Coronary artery (tissue), 2 donors: Measurements from ENCODE around the gene ATP5PD.

Experiments used
- DNase-seq: peaks from one replicate; pipeline ENCODE4 v3.0.0-alpha.2; 2017; ENCODE audit warnings: low spot score
- H3K27ac ChIP-seq, 2 donors: fragments of 200-600 bp; sonication (generic); one replicate each; pipeline ENCODE4 v1.5.1; 2016 to 2019
- H3K4me3 ChIP-seq: fragments of 200-600 bp; sonication (generic); 2 replicates; pipeline ENCODE4 v1.5.1; 2016; ENCODE audit warnings: mild to moderate bottlenecking, moderate library complexity
- CTCF ChIP-seq: fragments of 200-600 bp; sonication (generic); IDR thresholded peaks from one replicate; pipeline ENCODE4 v1.5.1; 2019; ENCODE audit warnings: antibody characterized with exemption

ATP5PD gene

GRCh38 chr17:74998783-74999182 is 48.0 kb downstream of the ATP5PD start:
- Histone ChIP-seq H3K4me3 (no peak overlapping the region), H3K27ac (no peak overlapping the region)
- no peak for TF ChIP-seq CTCF
- no peak for DNase-seq

- no peak for TF ChIP-seq CTCF
- no peak for DNase-seq
- no peak overlapping the region for H3K27ac ChIP-seq
Observed at GRCh38 chr17:74995847-74996246, 50.9 kb downstream of the ATP5PD start.

GRCh38 chr17:74994440-74994839 is 52.3 kb downstream of the ATP5PD start:
- Histone ChIP-seq H3K4me3 (no peak overlapping the region), H3K27ac (no peak overlapping the region)
- TF ChIP-seq CTCF: no peak
- no peak for DNase-seq

More at GRCh38 chr17:74995847-74996246, 50.9 kb downstream of the ATP5PD start:
- H3K4me3 ChIP-seq: no peak overlapping the region

- no peak for TF ChIP-seq CTCF
Observed at GRCh38 chr17:74992223-74992622, 54.5 kb downstream of the ATP5PD start.

GRCh38 chr17:74990581-74991105 is 56.1 kb downstream of the ATP5PD start:
- no peak for TF ChIP-seq CTCF
- no peak for DNase-seq
- no peak overlapping the region for H3K27ac ChIP-seq
- no peak overlapping the region for H3K4me3 ChIP-seq

More at GRCh38 chr17:74992223-74992622, 54.5 kb downstream of the ATP5PD start:
- no peak overlapping the region for H3K4me3 ChIP-seq
- H3K27ac ChIP-seq: no peak overlapping the region
- no peak for DNase-seq
